MCF 10A (cell line): ENCODE results near the gene DNER. TPM values are rescaled to one million over a fixed set of nuclear protein-coding genes. Genes with fewer than 3 reads are reported as not detected.
A peak's percentile ranks its signal among the peaks of the same experiment; 100 is the strongest.

Experiments used
- BruUV-seq: library from RNA; stranded (reverse); fragments of 400-500 nt; replicated peaks from 2 replicates; lab custom pipeline; 2021; lab: Mats Ljungman, UMichigan
- CTCF ChIA-PET: fragments of 300-600 bp; sonication (Branson Sonifier 250); formaldehyde crosslinking; extraction: SDS; loops from one replicate; lab custom pipeline; 2021; ENCODE audit warnings: antibody characterized with exemption, inconsistent platforms; lab: Yijun Ruan, JAX
- POLR2A ChIA-PET: fragments of 300-600, 350-650 bp; sonication (Branson Sonifier 250); formaldehyde crosslinking; extraction: SDS; loops from one replicate; lab custom pipeline; 2020; ENCODE audit warnings: antibody characterized with exemption, inconsistent platforms; lab: Yijun Ruan, JAX
- DNase-seq: peaks from one replicate; pipeline ENCODE4 v3.0.0-alpha.2; 2018; ENCODE audit not compliant: unreplicated experiment
- H3K27ac Mint-ChIP-seq: one replicate; pipeline ENCODE4 v1.8.0; 2022; ENCODE audit warnings: mild to moderate bottlenecking, low read depth, mixed read lengths; ENCODE audit not compliant: unreplicated experiment
- H3K27me3 Mint-ChIP-seq: one replicate; pipeline ENCODE4 v1.8.0; 2022; ENCODE audit warnings: mixed read lengths; ENCODE audit not compliant: insufficient read depth, unreplicated experiment
- H3K36me3 Mint-ChIP-seq: one replicate; pipeline ENCODE4 v1.8.0; 2022; ENCODE audit warnings: mild to moderate bottlenecking, moderate library complexity, mixed read lengths; ENCODE audit not compliant: insufficient read depth, unreplicated experiment
- H3K4me1 Mint-ChIP-seq: one replicate; pipeline ENCODE4 v1.8.0; 2022; ENCODE audit warnings: mixed read lengths; ENCODE audit not compliant: insufficient read depth, unreplicated experiment
- H3K4me3 Mint-ChIP-seq: one replicate; pipeline ENCODE4 v1.8.0; 2022; ENCODE audit warnings: mild to moderate bottlenecking, moderate library complexity, mixed read lengths; ENCODE audit not compliant: unreplicated experiment
- H3K9me3 Mint-ChIP-seq: one replicate; pipeline ENCODE4 v1.8.0; 2022; ENCODE audit warnings: mixed read lengths; ENCODE audit not compliant: unreplicated experiment
- intact Hi-C: fragments of 100-400 bp; cut with micrococcal nuclease; formaldehyde crosslinking; loops from 2 replicates; pipeline ENCODE4 v1.14.1; 2022
- total RNA-seq: library from RNA; stranded (reverse); gene quantifications from 2 replicates; pipeline ENCODE4 v1.2.3, GENCODE V29; 2022
- TF ChIP-seq, protein P1 (sequence below): fragments of 200-600 bp; IDR thresholded peaks from one replicate; pipeline ENCODE4 v1.8.0; 2022; ENCODE audit warnings: antibody characterized with exemption, mild to moderate bottlenecking; ENCODE audit not compliant: unreplicated experiment

The DNER gene
- total RNA-seq, 1 experiment from 2014 or later: 49.2 TPM

DNA sequence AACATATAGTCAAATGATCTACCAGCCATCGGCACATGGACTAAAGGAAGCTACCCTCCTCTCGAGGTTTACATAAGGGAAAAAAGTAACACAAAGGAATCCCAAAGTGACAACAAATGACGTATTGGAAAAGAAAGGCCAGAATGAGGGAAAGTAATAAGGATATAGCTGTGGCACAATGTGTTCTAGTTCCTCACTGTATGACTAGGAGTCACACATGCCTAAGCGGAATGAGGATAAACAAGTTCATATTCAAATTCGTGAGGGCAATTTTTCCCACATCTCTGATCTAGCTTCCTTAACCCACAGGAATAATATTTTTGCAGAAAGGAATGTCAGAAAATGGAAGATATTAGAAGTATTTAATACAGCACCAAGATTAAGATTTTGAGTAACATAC is 281.0 kb downstream of the DNER start:
- Mint-ChIP-seq H3K27ac (peak overlapping the region; percentile 87), H3K36me3 (peaks cover 43% of the 10 kb centered on the region), H3K4me1 (peaks cover 27% of the 10 kb centered on the region), H3K9me3 (no peaks in the 10 kb centered on the region), H3K4me3 (no peak overlapping the region), H3K27me3 (no peaks in the 10 kb centered on the region)
- no TSS peak for BruUV-seq
- CTCF ChIA-PET: interaction anchor here (0.6 to 6.4 kb wide), 7 partner anchors 10 to 299 kb away, joined by 3 to 59 read pairs (median 4); no protein-coding TSS in a partner anchor
- intact Hi-C loops: loop anchor here (5.0 kb wide), 2 partner anchors 284 to 736 kb away; no protein-coding TSS in a partner anchor
- TF ChIP-seq, protein P1, sequence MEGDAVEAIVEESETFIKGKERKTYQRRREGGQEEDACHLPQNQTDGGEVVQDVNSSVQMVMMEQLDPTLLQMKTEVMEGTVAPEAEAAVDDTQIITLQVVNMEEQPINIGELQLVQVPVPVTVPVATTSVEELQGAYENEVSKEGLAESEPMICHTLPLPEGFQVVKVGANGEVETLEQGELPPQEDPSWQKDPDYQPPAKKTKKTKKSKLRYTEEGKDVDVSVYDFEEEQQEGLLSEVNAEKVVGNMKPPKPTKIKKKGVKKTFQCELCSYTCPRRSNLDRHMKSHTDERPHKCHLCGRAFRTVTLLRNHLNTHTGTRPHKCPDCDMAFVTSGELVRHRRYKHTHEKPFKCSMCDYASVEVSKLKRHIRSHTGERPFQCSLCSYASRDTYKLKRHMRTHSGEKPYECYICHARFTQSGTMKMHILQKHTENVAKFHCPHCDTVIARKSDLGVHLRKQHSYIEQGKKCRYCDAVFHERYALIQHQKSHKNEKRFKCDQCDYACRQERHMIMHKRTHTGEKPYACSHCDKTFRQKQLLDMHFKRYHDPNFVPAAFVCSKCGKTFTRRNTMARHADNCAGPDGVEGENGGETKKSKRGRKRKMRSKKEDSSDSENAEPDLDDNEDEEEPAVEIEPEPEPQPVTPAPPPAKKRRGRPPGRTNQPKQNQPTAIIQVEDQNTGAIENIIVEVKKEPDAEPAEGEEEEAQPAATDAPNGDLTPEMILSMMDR: no peak
- no peak for DNase-seq
- POLR2A ChIA-PET: interaction anchor here (0.6 to 3.9 kb wide), 16 partner anchors 9 to 281 kb away, joined by 3 to 73 read pairs (median 4); partner anchors contain the start of gene DNER

DNA sequence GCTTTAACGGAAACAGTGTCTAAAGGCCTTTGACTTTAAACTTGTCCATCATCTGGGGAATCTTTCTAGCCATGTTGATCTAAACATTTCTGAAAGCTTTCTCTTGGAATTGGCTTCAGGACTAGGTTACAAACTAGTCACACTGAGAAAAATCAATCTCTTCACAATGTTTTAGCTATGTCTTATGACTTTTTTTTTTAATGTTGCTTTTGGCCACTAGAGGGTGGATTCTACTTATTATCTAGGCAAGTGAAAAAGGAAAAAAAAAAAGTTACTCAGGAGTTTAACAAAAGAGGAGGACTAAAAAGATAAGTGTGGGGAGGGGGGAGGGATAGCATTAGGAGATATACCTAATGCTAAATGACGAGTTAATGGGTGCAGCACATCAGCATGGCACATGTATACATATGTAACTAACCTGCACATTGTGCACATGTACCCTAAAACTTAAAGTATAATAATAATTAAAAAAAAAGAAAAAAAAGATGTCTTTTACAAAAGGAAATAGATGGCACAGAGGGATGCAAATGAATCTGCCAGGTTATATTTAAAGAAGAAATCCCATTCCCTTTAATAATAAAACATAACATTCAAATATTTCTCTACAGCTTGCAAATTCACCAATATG is 282.9 kb downstream of the DNER start:
- CTCF ChIA-PET: interaction anchor here (0.6 to 6.4 kb wide), 28 partner anchors 12 to 1180 kb away, joined by 3 to 59 read pairs (median 3); no protein-coding TSS in a partner anchor
- BruUV-seq: no TSS peak
- Mint-ChIP-seq H3K36me3 (peaks cover 32% of the 10 kb centered on the region), H3K9me3 (no peaks in the 10 kb centered on the region), H3K27me3 (no peaks in the 10 kb centered on the region), H3K27ac (peak overlapping the region; percentile 75), H3K4me1 (peaks cover 32% of the 10 kb centered on the region), H3K4me3 (no peak overlapping the region)
- POLR2A ChIA-PET: interaction anchor here (0.5 to 1.4 kb wide), 5 partner anchors 22 to 307 kb away, joined by 3 to 8 read pairs (median 3); no protein-coding TSS in a partner anchor
- TF ChIP-seq, protein P1: peak; percentile 48
- DNase-seq: peak; percentile 69
- intact Hi-C loops: loop anchor here (1.0 to 5.0 kb wide), 4 partner anchors 156 to 734 kb away; no protein-coding TSS in a partner anchor

DNA sequence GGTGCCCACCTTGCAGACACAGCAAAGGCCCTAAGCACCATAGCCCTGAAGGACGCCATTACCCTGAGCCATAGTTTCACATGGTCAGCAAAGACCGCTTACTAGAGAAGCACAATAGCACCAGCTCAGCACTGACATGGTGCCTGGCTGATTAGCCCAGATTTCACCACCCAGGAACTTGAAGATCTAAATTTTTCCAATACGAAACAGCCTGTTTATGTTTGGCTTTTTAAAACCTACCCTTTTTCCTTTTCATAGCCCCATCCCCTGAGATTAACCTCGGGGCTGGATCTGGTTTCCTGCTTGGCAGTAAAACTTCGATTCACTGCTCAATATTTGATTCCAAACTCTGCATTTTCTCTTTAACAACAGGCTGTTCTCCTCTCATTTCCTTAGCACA is 284.8 kb downstream of the DNER start:
- TF ChIP-seq, protein P1: no peak
- Mint-ChIP-seq H3K27me3 (no peaks in the 10 kb centered on the region), H3K36me3 (peaks cover 29% of the 10 kb centered on the region), H3K4me3 (no peak overlapping the region), H3K27ac (peak overlapping the region; percentile 76), H3K4me1 (peaks cover 36% of the 10 kb centered on the region), H3K9me3 (peaks cover 5% of the 10 kb centered on the region)
- ChIA-PET CTCF (interaction anchor here (2.0 to 6.4 kb wide), 2 partner anchors 157 to 158 kb away, joined by 6 to 59 read pairs; no protein-coding TSS in a partner anchor), POLR2A (interaction anchor here (0.7 kb wide), 1 partner anchor 15 kb away, joined by 3 read pairs; no protein-coding TSS in a partner anchor)
- no peak for DNase-seq
- intact Hi-C loops: no loop called here
- no TSS peak for BruUV-seq

- Mint-ChIP-seq H3K9me3 (peaks cover 12% of the 10 kb centered on the region), H3K27me3 (no peaks in the 10 kb centered on the region), H3K36me3 (peaks cover 21% of the 10 kb centered on the region), H3K4me1 (peaks cover 28% of the 10 kb centered on the region), H3K27ac (peak overlapping the region; percentile 44), H3K4me3 (no peak overlapping the region)
- DNase-seq: no peak
- intact Hi-C loops: no loop called here
- ChIA-PET POLR2A (no interaction called here), CTCF (interaction anchor here (0.9 kb wide), 1 partner anchor 160 kb away, joined by 5 read pairs; no protein-coding TSS in a partner anchor)
- TF ChIP-seq, protein P1: no peak
- no TSS peak for BruUV-seq
These were observed 287.9 kb downstream of the DNER start for GRCh38 chr2:229426464-229426863.
